Measurements from ENCODE around the gene ING5.
A peak's percentile ranks its signal among the peaks of the same experiment; 100 is the strongest.

Gene ING5

DNA sequence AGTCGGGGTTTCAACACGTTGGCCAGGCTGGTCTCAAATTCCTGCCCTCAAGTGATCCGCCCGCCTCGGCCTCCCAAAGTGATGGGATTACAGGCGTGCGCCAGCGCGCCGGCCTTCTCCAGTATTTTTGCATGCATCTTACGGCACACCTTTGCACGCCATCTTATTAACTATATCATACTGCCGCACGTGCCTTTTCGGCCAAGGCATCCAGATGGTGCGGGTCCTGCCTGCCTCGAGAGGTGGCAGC is 765 bp upstream of the ING5 start:
- Histone ChIP-seq H3K4me1 (ENCODE audit: control insufficient read depth, low read length) (peaks cover 20% of the 10 kb centered on the region), H3K27me3 (ENCODE audit: control insufficient read depth, low read length) (no peaks in the 10 kb centered on the region), H4K20me1 (ENCODE audit: control insufficient read depth, insufficient read depth, low read depth, low read length) (0 out of 2 replicates have a peak, but pooled peaks cover 4% of the 10 kb centered on the region), H3K9me2 (replicated peaks; ENCODE audit: control insufficient read depth, low read length) (no peaks in the 10 kb centered on the region), H3K27ac (ENCODE audit: low read depth, low read length) (peak overlapping the region; percentile 83), H3K79me2 (ENCODE audit: control insufficient read depth, low read length) (peaks cover 34% of the 10 kb centered on the region), H3F3A (ENCODE audit: control insufficient read depth, insufficient read depth) (peaks cover 21% of the 10 kb centered on the region), H3K9me3 (ENCODE audit: control insufficient read depth, insufficient read depth, low read length) (peaks cover 4% of the 10 kb centered on the region), H3K36me3 (ENCODE audit: control insufficient read depth, low read length) (peaks cover 21% of the 10 kb centered on the region), H3K4me3 (ENCODE audit: low read length) (peak overlapping the region; percentile 88), H3K4me2 (ENCODE audit: low read length) (peak overlapping the region; percentile 82)
- TF ChIP-seq, protein P1, sequence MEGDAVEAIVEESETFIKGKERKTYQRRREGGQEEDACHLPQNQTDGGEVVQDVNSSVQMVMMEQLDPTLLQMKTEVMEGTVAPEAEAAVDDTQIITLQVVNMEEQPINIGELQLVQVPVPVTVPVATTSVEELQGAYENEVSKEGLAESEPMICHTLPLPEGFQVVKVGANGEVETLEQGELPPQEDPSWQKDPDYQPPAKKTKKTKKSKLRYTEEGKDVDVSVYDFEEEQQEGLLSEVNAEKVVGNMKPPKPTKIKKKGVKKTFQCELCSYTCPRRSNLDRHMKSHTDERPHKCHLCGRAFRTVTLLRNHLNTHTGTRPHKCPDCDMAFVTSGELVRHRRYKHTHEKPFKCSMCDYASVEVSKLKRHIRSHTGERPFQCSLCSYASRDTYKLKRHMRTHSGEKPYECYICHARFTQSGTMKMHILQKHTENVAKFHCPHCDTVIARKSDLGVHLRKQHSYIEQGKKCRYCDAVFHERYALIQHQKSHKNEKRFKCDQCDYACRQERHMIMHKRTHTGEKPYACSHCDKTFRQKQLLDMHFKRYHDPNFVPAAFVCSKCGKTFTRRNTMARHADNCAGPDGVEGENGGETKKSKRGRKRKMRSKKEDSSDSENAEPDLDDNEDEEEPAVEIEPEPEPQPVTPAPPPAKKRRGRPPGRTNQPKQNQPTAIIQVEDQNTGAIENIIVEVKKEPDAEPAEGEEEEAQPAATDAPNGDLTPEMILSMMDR (IDR thresholded peaks at IDR 0.05; ENCODE audit: low read depth, low read length, poor library complexity, severe bottlenecking): peak; percentile 45
- no peak for TF ChIP-seq EZH2phosphoT487 (IDR thresholded peaks at IDR 0.05; ENCODE audit: borderline replicate concordance, low read length)

DNA sequence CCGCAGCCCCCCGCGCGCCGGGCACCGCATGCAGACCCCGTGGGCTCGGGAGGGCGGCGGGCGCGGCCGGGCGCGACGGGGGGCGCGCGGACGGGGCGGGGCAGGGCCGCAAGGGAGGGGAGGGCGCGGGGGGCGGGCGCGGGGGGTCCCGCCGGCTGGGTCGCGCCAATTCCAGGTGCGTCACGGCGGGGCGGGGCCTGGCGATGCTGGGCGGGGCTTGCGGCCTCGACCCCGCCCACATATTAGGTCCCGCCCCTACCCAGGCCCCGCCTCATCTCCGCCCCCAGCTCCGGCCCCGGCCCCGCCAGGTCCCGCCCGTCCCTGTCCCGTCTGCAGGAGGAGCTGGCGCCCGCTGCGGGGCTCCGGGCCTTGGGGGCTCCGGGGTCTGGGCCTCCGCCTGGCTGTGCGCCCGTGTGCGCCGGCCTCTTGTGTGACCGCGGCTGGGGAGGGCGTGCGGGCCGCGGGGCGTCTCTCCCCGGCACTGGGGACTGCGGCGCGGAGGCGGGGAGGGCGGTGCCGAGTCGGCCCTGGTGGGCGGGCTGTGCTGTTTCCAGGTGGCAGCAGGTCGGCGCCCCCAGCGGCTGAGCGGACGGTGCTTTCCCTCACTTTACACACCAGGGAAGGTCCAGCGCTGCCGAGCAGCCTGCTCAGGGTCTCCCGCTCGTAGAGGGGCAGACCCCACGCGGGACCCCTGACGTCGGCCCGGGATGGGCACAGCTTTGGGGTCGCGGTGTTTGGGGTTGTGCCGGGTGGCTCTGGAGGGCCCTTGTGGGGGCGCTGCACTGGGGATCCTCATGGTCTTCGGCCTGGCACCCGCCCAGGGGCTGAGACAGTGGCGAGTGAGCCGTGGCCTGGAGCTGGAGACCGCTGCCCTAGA is 554 bp downstream of the ING5 start:
- Histone ChIP-seq H3K27me3 (ENCODE audit: control insufficient read depth, low read length) (no peaks in the 10 kb centered on the region), H3K9me2 (replicated peaks; ENCODE audit: control insufficient read depth, low read length) (no peaks in the 10 kb centered on the region), H3K27ac (ENCODE audit: low read depth, low read length) (peak overlapping the region; percentile 83), H3K4me3 (ENCODE audit: low read length) (peak overlapping the region; percentile 88), H3K9me3 (ENCODE audit: control insufficient read depth, insufficient read depth, low read length) (peaks cover 11% of the 10 kb centered on the region), H3K79me2 (ENCODE audit: control insufficient read depth, low read length) (peaks cover 34% of the 10 kb centered on the region), H4K20me1 (ENCODE audit: control insufficient read depth, insufficient read depth, low read depth, low read length) (0 out of 2 replicates have a peak, but pooled peaks cover 4% of the 10 kb centered on the region), H3K4me1 (ENCODE audit: control insufficient read depth, low read length) (peaks cover 20% of the 10 kb centered on the region), H3K4me2 (ENCODE audit: low read length) (peak overlapping the region; percentile 75), H3F3A (ENCODE audit: control insufficient read depth, insufficient read depth) (peaks cover 20% of the 10 kb centered on the region), H3K36me3 (ENCODE audit: control insufficient read depth, low read length) (peaks cover 33% of the 10 kb centered on the region)
- TF ChIP-seq, protein P1 (IDR thresholded peaks at IDR 0.05; ENCODE audit: low read depth, low read length, poor library complexity, severe bottlenecking): peak; percentile 89
- TF ChIP-seq EZH2phosphoT487 (IDR thresholded peaks at IDR 0.05; ENCODE audit: borderline replicate concordance, low read length): no peak

DNA sequence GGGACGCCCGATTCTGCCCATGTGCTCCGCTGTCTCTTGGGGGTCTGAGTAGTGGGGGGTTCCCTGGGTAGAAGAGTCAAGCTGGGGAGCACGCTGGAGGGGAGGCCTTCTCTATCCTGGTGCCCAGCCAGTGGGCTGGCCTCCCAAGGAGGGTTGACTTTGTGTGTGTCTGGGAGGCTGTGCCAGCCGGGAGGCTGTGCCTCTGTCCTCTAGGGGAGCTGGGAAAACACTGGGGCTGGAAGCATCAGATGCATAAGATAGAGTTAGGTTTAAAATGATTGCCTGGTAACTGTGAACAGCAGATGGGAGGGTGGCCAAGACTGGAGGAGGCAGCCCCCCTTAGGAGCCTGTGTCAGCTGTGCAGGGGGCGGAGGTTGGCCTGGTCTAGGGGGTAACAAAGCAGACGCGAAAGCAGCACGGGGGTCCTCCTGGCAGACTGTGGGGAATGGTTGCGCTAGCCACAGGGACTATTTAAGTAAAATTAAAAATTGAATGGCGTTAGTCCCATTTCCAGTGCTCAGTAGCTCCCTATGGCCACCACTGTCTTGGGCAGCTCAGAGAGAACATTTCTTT is 1.3 kb downstream of the ING5 start:
- Histone ChIP-seq H3K4me2 (ENCODE audit: low read length) (peak overlapping the region; percentile 75), H3F3A (ENCODE audit: control insufficient read depth, insufficient read depth) (peaks cover 16% of the 10 kb centered on the region), H3K27ac (ENCODE audit: low read depth, low read length) (no peak overlapping the region), H3K9me3 (ENCODE audit: control insufficient read depth, insufficient read depth, low read length) (peaks cover 11% of the 10 kb centered on the region), H3K27me3 (ENCODE audit: control insufficient read depth, low read length) (no peaks in the 10 kb centered on the region), H3K79me2 (ENCODE audit: control insufficient read depth, low read length) (peaks cover 34% of the 10 kb centered on the region), H3K4me1 (ENCODE audit: control insufficient read depth, low read length) (peaks cover 20% of the 10 kb centered on the region), H3K36me3 (ENCODE audit: control insufficient read depth, low read length) (peaks cover 38% of the 10 kb centered on the region), H4K20me1 (ENCODE audit: control insufficient read depth, insufficient read depth, low read depth, low read length) (0 out of 2 replicates have a peak, but pooled peaks cover 4% of the 10 kb centered on the region), H3K4me3 (ENCODE audit: low read length) (peak overlapping the region; percentile 81), H3K9me2 (replicated peaks; ENCODE audit: control insufficient read depth, low read length) (no peaks in the 10 kb centered on the region)
- TF ChIP-seq EZH2phosphoT487 (IDR thresholded peaks at IDR 0.05; ENCODE audit: borderline replicate concordance, low read length): no peak
- TF ChIP-seq, protein P1 (IDR thresholded peaks at IDR 0.05; ENCODE audit: low read depth, low read length, poor library complexity, severe bottlenecking): no peak
